SK-N-MC (cell line): ENCODE measurements around the gene AKAP6.

Source experiments
- EZH2 ChIP-seq: fragments of 200-600 bp; sonication (generic); IDR thresholded peaks from one replicate; pipeline ENCODE4 v1.6.1; 2017; ENCODE audit warnings: antibody characterized with exemption
- FOXP2 ChIP-seq: optimal IDR thresholded peaks from 2 replicates; pipeline ENCODE3; 2011; ENCODE audit warnings: mild to moderate bottlenecking, moderate library complexity; ENCODE audit not compliant: insufficient read depth; ENCODE audit errors: extremely low read length, control extremely low read depth
- POLR2AphosphoS5 ChIP-seq: IDR thresholded peaks from 2 replicates; pipeline ENCODE4 v1.6.1; 2012; ENCODE audit warnings: mild to moderate bottlenecking, low read depth, low read length, borderline replicate concordance

DNA sequence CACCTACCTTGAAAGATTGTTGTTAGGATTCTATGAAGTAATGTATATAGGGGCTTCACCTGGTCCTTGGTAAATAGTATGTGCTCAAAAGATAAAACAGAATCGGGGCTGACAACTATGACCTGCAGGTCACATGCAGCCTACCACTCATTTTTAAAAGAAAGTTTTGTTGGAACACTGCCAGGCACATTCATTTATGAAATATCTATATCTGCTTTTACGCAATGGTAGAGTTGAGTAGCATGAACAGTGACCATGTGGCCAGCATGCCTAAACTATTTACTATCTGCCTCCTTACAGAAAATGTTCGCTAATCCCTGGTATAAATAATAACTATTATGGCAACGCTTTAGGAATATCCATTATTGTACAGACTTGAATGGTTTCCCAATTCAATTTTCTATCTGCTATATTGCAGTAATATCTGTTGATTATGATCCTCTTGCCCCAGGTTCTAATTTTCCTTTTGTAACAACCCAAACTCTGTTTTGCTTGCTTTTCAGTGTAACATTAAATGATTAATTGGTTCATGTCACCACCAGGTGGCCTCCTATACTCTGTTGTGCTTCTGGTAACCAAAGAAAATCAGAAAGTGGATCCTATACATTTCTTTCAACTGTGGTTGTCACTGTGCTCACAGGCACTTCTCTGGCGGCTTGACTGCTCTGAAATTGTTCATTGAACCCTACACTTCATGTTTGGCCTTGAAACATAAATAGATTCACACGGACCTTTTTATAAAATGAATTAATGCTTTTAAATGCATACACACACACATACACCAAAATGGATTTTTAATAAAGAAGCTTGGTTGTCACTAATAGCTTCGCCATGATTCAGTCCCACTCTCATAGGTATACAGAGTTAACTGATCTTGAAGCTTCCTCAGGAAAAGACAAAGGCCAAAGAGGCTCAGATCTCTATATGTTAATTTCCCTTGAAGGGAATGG, 381.9 kb downstream of the AKAP6 start:
- TF ChIP-seq EZH2 = no peak
- TF ChIP-seq POLR2AphosphoS5 = no peak
- no peak for TF ChIP-seq FOXP2
